GM12878 (cell line): Measurements from ENCODE around the gene NFE2. TPM values are rescaled to one million over a fixed set of nuclear protein-coding genes. Genes with fewer than 3 reads are reported as not detected.
A peak's percentile ranks its signal among the peaks of the same experiment; 100 is the strongest.

ENCODE experiments used
- ASH2L ChIP-seq: fragments of 300-600, 200-600 bp; sonication (generic); IDR thresholded peaks from 2 replicates; pipeline ENCODE4 v1.6.1; 2017; ENCODE audit warnings: low read depth, mild to moderate bottlenecking, borderline replicate concordance
- CREB1 ChIP-seq: IDR thresholded peaks from 2 replicates; pipeline ENCODE4 v1.6.1; 2012; ENCODE audit warnings: low read depth, mild to moderate bottlenecking, inconsistent platforms
- CREM ChIP-seq: IDR thresholded peaks from 2 replicates; pipeline ENCODE4 v1.6.1; 2014; ENCODE audit warnings: antibody characterized with exemption, low read depth
- CTCF ChIP-seq, 3 experiments: IDR thresholded peaks in 2 of 3; conservative IDR thresholded peaks in 1 of 3; 2 replicates each; pipeline ENCODE4 v1.5.1; 2011; ENCODE audit warnings: low read depth in 3 of 3, low read length in 3 of 3, mild to moderate bottlenecking in 3 of 3, control low read depth in 2 of 3, moderate library complexity in 2 of 3, inconsistent platforms in 1 of 3, mixed read lengths in 1 of 3; ENCODE audit not compliant: control insufficient read depth in 2 of 3, insufficient read depth in 1 of 3; ENCODE audit errors: extremely low read depth in 1 of 3
- EED ChIP-seq: sonication (generic); IDR thresholded peaks from 2 replicates; pipeline ENCODE4 v1.6.1; 2016; ENCODE audit warnings: antibody characterized with exemption, low read depth
- GABPA ChIP-seq: IDR thresholded peaks from 2 replicates; pipeline ENCODE4 v1.6.1; 2014; ENCODE audit warnings: antibody characterized with exemption, low read depth, mild to moderate bottlenecking, inconsistent platforms
- IKZF1 ChIP-seq: fragments of 450-650 bp; conservative IDR thresholded peaks from 2 replicates; pipeline ENCODE4 v1.6.1; 2017; ENCODE audit warnings: antibody characterized with exemption, mild to moderate bottlenecking
- IKZF2 ChIP-seq, 2 experiments: fragments of 450-650 bp; IDR thresholded peaks; 2 replicates each; pipeline ENCODE4 v1.6.1; 2017; ENCODE audit warnings: mild to moderate bottlenecking in 2 of 2, moderate library complexity in 2 of 2
- KAT2A ChIP-seq: conservative IDR thresholded peaks from 2 replicates; pipeline ENCODE4 v1.6.1; 2011; ENCODE audit warnings: low read depth, low read length; ENCODE audit not compliant: control insufficient read depth
- MEF2A ChIP-seq: IDR thresholded peaks from 2 replicates; pipeline ENCODE4 v1.6.1; 2011; ENCODE audit warnings: low read depth, mild to moderate bottlenecking, low read length, moderate library complexity; ENCODE audit not compliant: insufficient read depth
- MLLT1 ChIP-seq: fragments of 450-650 bp; IDR thresholded peaks from 2 replicates; pipeline ENCODE4 v1.6.1; 2016; ENCODE audit warnings: mild to moderate bottlenecking
- NFYA ChIP-seq: IDR thresholded peaks from 2 replicates; pipeline ENCODE4 v1.6.1; 2011; ENCODE audit warnings: low read depth, mild to moderate bottlenecking, low read length, improper control_type of control experiment, borderline replicate concordance
- PML ChIP-seq: IDR thresholded peaks from 2 replicates; pipeline ENCODE4 v1.6.1; 2012; ENCODE audit warnings: low read length, inconsistent platforms
- POLR2A ChIP-seq: IDR thresholded peaks from 2 replicates; pipeline ENCODE4 v1.6.1; 2011; ENCODE audit warnings: low read depth, mild to moderate bottlenecking, low read length
- SKIL ChIP-seq: fragments of 450-650 bp; IDR thresholded peaks from 2 replicates; pipeline ENCODE4 v1.6.1; 2017; ENCODE audit warnings: mild to moderate bottlenecking, low read depth, inconsistent platforms; ENCODE audit not compliant: poor library complexity, severe bottlenecking
- SMARCA5 ChIP-seq: fragments of 450-650 bp; IDR thresholded peaks from 2 replicates; pipeline ENCODE4 v1.6.1; 2017; ENCODE audit warnings: mild to moderate bottlenecking
- SREBF1 ChIP-seq: IDR thresholded peaks from 2 replicates; pipeline ENCODE4 v1.6.1; 2012; ENCODE audit warnings: mild to moderate bottlenecking, low read length
- SUPT20H ChIP-seq: IDR thresholded peaks from 2 replicates; pipeline ENCODE4 v1.6.1; 2011; ENCODE audit warnings: low read depth, mild to moderate bottlenecking, low read length, moderate library complexity, borderline replicate concordance; ENCODE audit not compliant: control insufficient read depth
- polyA plus RNA-seq, 11 experiments: library from polyadenylated mRNA; depleted of rRNA in 4 of 11; unstranded in 6 of 11; stranded (reverse) in 5 of 11; fragments of >200 nt; fragmentation: Nextera tagmentation in 4 of 11; fragmentation: Illumina TruSeq in 1 of 11; extraction: Ambion mirVana in 4 of 11; extraction: Trizol in 1 of 11; gene quantifications; 1 replicate in 1 of 11; 2 replicates in 10 of 11; pipeline versions ENCODE4 v1.2.1 to v1.2.3, GENCODE V29; 2011 to 2016; ENCODE audit warnings: inconsistent platforms in 2 of 11, missing spikeins in 2 of 11, low read depth in 1 of 11
- total RNA-seq, 4 experiments: library from RNA; depleted of rRNA in 3 of 4; stranded (reverse); fragments of >200 nt in 3 of 4; fragmentation: Illumina TruSeq in 1 of 4; extraction: Trizol in 1 of 4; gene quantifications; 2 replicates each; pipeline versions ENCODE4 v1.2.1 to v1.2.3, GENCODE V29; 2013 to 2021
- TF ChIP-seq, protein P1 (sequence below): fragments of 450-650 bp; formaldehyde crosslinking; IDR thresholded peaks from 2 replicates; pipeline ENCODE4 v1.4.0; 2020; ENCODE audit warnings: mild to moderate bottlenecking, moderate library complexity
- TF ChIP-seq, protein P2 (sequence below): IDR thresholded peaks from 2 replicates; pipeline ENCODE4 v1.6.1; 2012; ENCODE audit warnings: low read depth, low read length, improper control_type of control experiment

NFE2 gene
- total and polyA plus RNA-seq, 10 of the 15 experiments (the other 5 are each of a cell fraction or from before 2014, with no cell fraction given): 0.06 to 0.28 TPM; not detected in 8

DNA sequence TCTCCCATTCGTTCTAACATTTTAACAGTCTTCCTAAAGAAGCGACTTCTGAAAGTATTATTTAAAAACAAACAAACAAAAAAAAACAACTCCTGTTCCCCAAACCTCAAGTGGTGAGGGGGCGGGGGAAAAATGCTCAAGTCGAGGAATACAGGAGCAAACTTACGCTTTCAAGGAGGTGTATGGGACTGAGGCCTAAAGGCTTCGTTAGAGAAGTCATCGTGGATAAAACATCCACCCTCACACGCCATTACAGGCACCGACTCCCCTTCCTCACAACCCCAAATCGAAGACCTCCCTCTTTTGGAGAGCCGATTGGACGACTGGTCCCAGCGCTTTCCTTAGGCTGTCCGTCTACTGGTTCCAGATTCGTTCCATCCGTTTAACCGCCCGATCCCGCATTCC is 21.6 kb downstream of the NFE2 start (continued):
- TF ChIP-seq IKZF1 (no peak), CREB1 (no peak), SREBF1 (no peak), SKIL (no peak), POLR2A (no peak), NFYA (no peak), EED (no peak), MLLT1 (0 out of 2 replicates have a peak, but pooled peaks have one; percentile 92), PML (0 out of 2 replicates have a peak, but pooled peaks have one; percentile 27), SUPT20H (no peak), SMARCA5 (no peak), KAT2A (no peak), IKZF2 (IDR thresholded peaks at IDR 0.05) (peak in 1 of 2 experiments; percentile 98; a peak in 2 of 4 replicates), CREM (no peak), GABPA (no peak), MEF2A (no peak), ASH2L (no peak), CTCF (IDR thresholded peaks at IDR 0.05 in 2 of 3, conservative IDR thresholded peaks at IDR 0.05 in 1 of 3; ENCODE audit: control insufficient read depth in 2 of 3, extremely low read depth in 1 of 3, insufficient read depth in 1 of 3, low read depth in 3 of 3, low read length in 3 of 3) (no peak)
- TF ChIP-seq, protein P1, sequence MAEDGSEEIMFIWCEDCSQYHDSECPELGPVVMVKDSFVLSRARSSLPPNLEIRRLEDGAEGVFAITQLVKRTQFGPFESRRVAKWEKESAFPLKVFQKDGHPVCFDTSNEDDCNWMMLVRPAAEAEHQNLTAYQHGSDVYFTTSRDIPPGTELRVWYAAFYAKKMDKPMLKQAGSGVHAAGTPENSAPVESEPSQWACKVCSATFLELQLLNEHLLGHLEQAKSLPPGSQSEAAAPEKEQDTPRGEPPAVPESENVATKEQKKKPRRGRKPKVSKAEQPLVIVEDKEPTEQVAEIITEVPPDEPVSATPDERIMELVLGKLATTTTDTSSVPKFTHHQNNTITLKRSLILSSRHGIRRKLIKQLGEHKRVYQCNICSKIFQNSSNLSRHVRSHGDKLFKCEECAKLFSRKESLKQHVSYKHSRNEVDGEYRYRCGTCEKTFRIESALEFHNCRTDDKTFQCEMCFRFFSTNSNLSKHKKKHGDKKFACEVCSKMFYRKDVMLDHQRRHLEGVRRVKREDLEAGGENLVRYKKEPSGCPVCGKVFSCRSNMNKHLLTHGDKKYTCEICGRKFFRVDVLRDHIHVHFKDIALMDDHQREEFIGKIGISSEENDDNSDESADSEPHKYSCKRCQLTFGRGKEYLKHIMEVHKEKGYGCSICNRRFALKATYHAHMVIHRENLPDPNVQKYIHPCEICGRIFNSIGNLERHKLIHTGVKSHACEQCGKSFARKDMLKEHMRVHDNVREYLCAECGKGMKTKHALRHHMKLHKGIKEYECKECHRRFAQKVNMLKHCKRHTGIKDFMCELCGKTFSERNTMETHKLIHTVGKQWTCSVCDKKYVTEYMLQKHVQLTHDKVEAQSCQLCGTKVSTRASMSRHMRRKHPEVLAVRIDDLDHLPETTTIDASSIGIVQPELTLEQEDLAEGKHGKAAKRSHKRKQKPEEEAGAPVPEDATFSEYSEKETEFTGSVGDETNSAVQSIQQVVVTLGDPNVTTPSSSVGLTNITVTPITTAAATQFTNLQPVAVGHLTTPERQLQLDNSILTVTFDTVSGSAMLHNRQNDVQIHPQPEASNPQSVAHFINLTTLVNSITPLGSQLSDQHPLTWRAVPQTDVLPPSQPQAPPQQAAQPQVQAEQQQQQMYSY (CRISPR knock-in tag): no peak
- TF ChIP-seq, protein P2, sequence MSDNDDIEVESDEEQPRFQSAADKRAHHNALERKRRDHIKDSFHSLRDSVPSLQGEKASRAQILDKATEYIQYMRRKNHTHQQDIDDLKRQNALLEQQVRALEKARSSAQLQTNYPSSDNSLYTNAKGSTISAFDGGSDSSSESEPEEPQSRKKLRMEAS: no peak
